Activated CD8-positive, alpha-beta T cell treated with anti-CD3 and anti-CD28 coated beads for 36 hours (primary cell): ENCODE measurements around the gene SCCPDH. TPM values are rescaled to one million over a fixed set of nuclear protein-coding genes. Genes with fewer than 3 reads are reported as not detected.

Experiments
- ATAC-seq: fragments of 200-7000 bp; cut with Tn5 transposase; one replicate; pipeline ENCODE4 v1.10.0; 2021; ENCODE audit warnings: mild to moderate bottlenecking, moderate library complexity
- CTCF ChIA-PET: fragments of 350-600 bp; sonication (Branson Sonifier 250); formaldehyde crosslinking; loops from one replicate; lab custom pipeline; 2021; ENCODE audit warnings: antibody characterized with exemption; lab: Charles Lee
- POLR2A ChIA-PET: fragments of 350-600 bp; sonication (Branson Sonifier 250); formaldehyde crosslinking; loops from one replicate; lab custom pipeline; 2021; ENCODE audit warnings: antibody characterized with exemption; lab: Charles Lee
- DNase-seq: peaks from one replicate; pipeline ENCODE4 v3.0.0-alpha.2; 2020
- H3K27ac Mint-ChIP-seq: one replicate; pipeline ENCODE4 v1.8.0; 2021; ENCODE audit warnings: mild to moderate bottlenecking, mixed read lengths
- H3K27me3 Mint-ChIP-seq: one replicate; pipeline ENCODE4 v1.8.0; 2021; ENCODE audit warnings: mixed read lengths
- H3K36me3 Mint-ChIP-seq: one replicate; pipeline ENCODE4 v1.8.0; 2021; ENCODE audit warnings: low read depth, mixed read lengths
- H3K4me1 Mint-ChIP-seq: one replicate; pipeline ENCODE4 v1.8.0; 2021; ENCODE audit warnings: low read depth, mixed read lengths
- H3K4me3 Mint-ChIP-seq: one replicate; pipeline ENCODE4 v1.8.0; 2021; ENCODE audit warnings: mild to moderate bottlenecking, moderate library complexity, mixed read lengths
- H3K9me3 Mint-ChIP-seq: one replicate; pipeline ENCODE4 v1.8.0; 2021; ENCODE audit warnings: mixed read lengths
- CTCF ChIP-seq: fragments of 200-600 bp; IDR thresholded peaks from one replicate; pipeline ENCODE4 v1.8.0; 2022; ENCODE audit warnings: antibody characterized with exemption, mild to moderate bottlenecking
- intact Hi-C: fragments of 100-400 bp; cut with micrococcal nuclease; formaldehyde crosslinking; loops from one replicate; pipeline ENCODE4 v1.10.0; 2022
- total RNA-seq, 2 experiments: library from RNA; stranded (reverse); gene quantifications; one replicate each; pipeline ENCODE4 v1.2.3, GENCODE V29; 2021

The SCCPDH gene
- total RNA-seq, 2 experiments from 2014 or later, result 39.4 to 41.7 TPM

GRCh38 chr1:246795906-246796694 is 71.9 kb downstream of the SCCPDH start:
- CTCF ChIA-PET, result no interaction called here
- POLR2A ChIA-PET, result no interaction called here
- H3K36me3 Mint-ChIP-seq, result no peaks in the 10 kb centered on the region

GRCh38 chr1:246797157-246797556 is 72.9 kb downstream of the SCCPDH start:
- no peaks in the 10 kb centered on the region for H3K4me1 Mint-ChIP-seq
- H3K27me3 Mint-ChIP-seq, result no peaks in the 10 kb centered on the region
- ChIA-PET CTCF (no interaction called here), POLR2A (no interaction called here)
- no peaks in the 10 kb centered on the region for H3K9me3 Mint-ChIP-seq
- H3K27ac Mint-ChIP-seq, result no peak overlapping the region
- ATAC-seq, result no peak
- no peak for TF ChIP-seq CTCF
- no peak for DNase-seq
- H3K4me3 Mint-ChIP-seq, result no peak overlapping the region
- H3K36me3 Mint-ChIP-seq, result no peaks in the 10 kb centered on the region
- intact Hi-C loops, result no loop called here

More at GRCh38 chr1:246795906-246796694, 71.9 kb downstream of the SCCPDH start:
- ATAC-seq (no peak), DNase-seq (no peak)
- no peak for TF ChIP-seq CTCF
- intact Hi-C loops, result no loop called here
- Mint-ChIP-seq H3K4me1 (no peaks in the 10 kb centered on the region), H3K9me3 (no peaks in the 10 kb centered on the region), H3K27me3 (no peaks in the 10 kb centered on the region), H3K27ac (no peak overlapping the region), H3K4me3 (no peak overlapping the region)

DNA sequence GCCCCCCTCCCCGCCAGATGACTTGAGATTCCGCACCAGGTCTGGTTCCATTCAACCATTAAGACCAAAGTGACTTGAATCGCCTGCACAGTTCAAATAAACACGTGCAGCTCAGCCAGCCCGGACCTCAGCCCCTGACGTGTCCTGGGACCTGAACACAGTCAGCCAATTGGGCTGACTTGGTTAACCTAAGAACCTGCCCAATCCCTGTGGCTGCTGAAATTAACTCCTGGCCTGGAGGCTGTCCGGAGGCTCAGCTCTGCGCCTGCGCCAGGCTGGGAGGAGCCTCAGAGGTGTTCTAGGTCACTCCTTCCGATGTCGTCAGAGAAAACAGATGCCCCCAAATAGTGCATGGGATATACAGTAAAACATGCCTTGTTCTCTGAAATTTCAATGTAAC is 73.4 kb downstream of the SCCPDH start:
- no peak for ATAC-seq
- H3K4me3 Mint-ChIP-seq, result no peak overlapping the region
- H3K36me3 Mint-ChIP-seq, result no peaks in the 10 kb centered on the region
- H3K27me3 Mint-ChIP-seq, result no peaks in the 10 kb centered on the region
- DNase-seq, result no peak
- TF ChIP-seq CTCF, result no peak
- POLR2A ChIA-PET, result no interaction called here
- CTCF ChIA-PET, result no interaction called here
- H3K4me1 Mint-ChIP-seq, result no peaks in the 10 kb centered on the region
- H3K9me3 Mint-ChIP-seq, result no peaks in the 10 kb centered on the region
- no peak overlapping the region for H3K27ac Mint-ChIP-seq
- intact Hi-C loops, result no loop called here

GRCh38 chr1:246798107-246798506 is 73.9 kb downstream of the SCCPDH start:
- ChIA-PET CTCF (no interaction called here), POLR2A (interaction anchor here (0.9 kb wide), 1 partner anchor 11 kb away, joined by 4 read pairs; no protein-coding TSS in a partner anchor)
- H3K27me3 Mint-ChIP-seq, result no peaks in the 10 kb centered on the region
- no peaks in the 10 kb centered on the region for H3K36me3 Mint-ChIP-seq
- H3K9me3 Mint-ChIP-seq, result no peaks in the 10 kb centered on the region
- ATAC-seq, result no peak
- no peaks in the 10 kb centered on the region for H3K4me1 Mint-ChIP-seq
- no peak overlapping the region for H3K4me3 Mint-ChIP-seq
- no peak for DNase-seq
- no peak overlapping the region for H3K27ac Mint-ChIP-seq
- intact Hi-C loops, result no loop called here
- TF ChIP-seq CTCF, result no peak
